GM12878 (cell line): ENCODE measurements around the gene MAPKAP1.

Experiments used
- CHD1 ChIP-seq: IDR thresholded peaks from 2 replicates; pipeline ENCODE4 v1.6.1; 2012; ENCODE audit warnings: low read depth, low read length, improper control_type of control experiment
- E2F4 ChIP-seq: IDR thresholded peaks from 2 replicates; pipeline ENCODE4 v1.6.1; 2012; ENCODE audit warnings: low read depth, low read length, improper control_type of control experiment
- POLR2AphosphoS5 ChIP-seq: IDR thresholded peaks from 2 replicates; pipeline ENCODE4 v1.6.1; 2011; ENCODE audit warnings: mild to moderate bottlenecking, low read length, inconsistent platforms
- YY1 ChIP-seq: IDR thresholded peaks from 2 replicates; pipeline ENCODE4 v1.6.1; 2011; ENCODE audit warnings: low read depth, mild to moderate bottlenecking, low read length
- TF ChIP-seq, protein P1 (sequence below): fragments of 450-650 bp; IDR thresholded peaks from 2 replicates; pipeline ENCODE4 v1.6.1; 2017; ENCODE audit warnings: mild to moderate bottlenecking, moderate library complexity
- TF ChIP-seq, protein P2 (sequence below), 3 experiments: IDR thresholded peaks in 2 of 3; conservative IDR thresholded peaks in 1 of 3; 2 replicates each; pipeline ENCODE4 v1.5.1; 2011; ENCODE audit warnings: low read depth in 3 of 3, low read length in 3 of 3, mild to moderate bottlenecking in 3 of 3, control low read depth in 2 of 3, moderate library complexity in 2 of 3, inconsistent platforms in 1 of 3, mixed read lengths in 1 of 3; ENCODE audit not compliant: control insufficient read depth in 2 of 3, insufficient read depth in 1 of 3; ENCODE audit errors: extremely low read depth in 1 of 3

GRCh38 chr9:125749951-125750626 lies 43.1 kb upstream of the MAPKAP1 start:
- TF ChIP-seq, protein P1, sequence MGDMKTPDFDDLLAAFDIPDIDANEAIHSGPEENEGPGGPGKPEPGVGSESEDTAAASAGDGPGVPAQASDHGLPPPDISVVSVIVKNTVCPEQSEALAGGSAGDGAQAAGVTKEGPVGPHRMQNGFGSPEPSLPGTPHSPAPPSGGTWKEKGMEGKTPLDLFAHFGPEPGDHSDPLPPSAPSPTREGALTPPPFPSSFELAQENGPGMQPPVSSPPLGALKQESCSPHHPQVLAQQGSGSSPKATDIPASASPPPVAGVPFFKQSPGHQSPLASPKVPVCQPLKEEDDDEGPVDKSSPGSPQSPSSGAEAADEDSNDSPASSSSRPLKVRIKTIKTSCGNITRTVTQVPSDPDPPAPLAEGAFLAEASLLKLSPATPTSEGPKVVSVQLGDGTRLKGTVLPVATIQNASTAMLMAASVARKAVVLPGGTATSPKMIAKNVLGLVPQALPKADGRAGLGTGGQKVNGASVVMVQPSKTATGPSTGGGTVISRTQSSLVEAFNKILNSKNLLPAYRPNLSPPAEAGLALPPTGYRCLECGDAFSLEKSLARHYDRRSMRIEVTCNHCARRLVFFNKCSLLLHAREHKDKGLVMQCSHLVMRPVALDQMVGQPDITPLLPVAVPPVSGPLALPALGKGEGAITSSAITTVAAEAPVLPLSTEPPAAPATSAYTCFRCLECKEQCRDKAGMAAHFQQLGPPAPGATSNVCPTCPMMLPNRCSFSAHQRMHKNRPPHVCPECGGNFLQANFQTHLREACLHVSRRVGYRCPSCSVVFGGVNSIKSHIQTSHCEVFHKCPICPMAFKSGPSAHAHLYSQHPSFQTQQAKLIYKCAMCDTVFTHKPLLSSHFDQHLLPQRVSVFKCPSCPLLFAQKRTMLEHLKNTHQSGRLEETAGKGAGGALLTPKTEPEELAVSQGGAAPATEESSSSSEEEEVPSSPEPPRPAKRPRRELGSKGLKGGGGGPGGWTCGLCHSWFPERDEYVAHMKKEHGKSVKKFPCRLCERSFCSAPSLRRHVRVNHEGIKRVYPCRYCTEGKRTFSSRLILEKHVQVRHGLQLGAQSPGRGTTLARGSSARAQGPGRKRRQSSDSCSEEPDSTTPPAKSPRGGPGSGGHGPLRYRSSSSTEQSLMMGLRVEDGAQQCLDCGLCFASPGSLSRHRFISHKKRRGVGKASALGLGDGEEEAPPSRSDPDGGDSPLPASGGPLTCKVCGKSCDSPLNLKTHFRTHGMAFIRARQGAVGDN = no peak
- TF ChIP-seq POLR2AphosphoS5 = no peak
- TF ChIP-seq, protein P2, sequence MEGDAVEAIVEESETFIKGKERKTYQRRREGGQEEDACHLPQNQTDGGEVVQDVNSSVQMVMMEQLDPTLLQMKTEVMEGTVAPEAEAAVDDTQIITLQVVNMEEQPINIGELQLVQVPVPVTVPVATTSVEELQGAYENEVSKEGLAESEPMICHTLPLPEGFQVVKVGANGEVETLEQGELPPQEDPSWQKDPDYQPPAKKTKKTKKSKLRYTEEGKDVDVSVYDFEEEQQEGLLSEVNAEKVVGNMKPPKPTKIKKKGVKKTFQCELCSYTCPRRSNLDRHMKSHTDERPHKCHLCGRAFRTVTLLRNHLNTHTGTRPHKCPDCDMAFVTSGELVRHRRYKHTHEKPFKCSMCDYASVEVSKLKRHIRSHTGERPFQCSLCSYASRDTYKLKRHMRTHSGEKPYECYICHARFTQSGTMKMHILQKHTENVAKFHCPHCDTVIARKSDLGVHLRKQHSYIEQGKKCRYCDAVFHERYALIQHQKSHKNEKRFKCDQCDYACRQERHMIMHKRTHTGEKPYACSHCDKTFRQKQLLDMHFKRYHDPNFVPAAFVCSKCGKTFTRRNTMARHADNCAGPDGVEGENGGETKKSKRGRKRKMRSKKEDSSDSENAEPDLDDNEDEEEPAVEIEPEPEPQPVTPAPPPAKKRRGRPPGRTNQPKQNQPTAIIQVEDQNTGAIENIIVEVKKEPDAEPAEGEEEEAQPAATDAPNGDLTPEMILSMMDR (IDR thresholded peaks at IDR 0.05 in 2 of 3, conservative IDR thresholded peaks at IDR 0.05 in 1 of 3; ENCODE audit: control insufficient read depth in 2 of 3, extremely low read depth in 1 of 3, insufficient read depth in 1 of 3, low read depth in 3 of 3, low read length in 3 of 3) = no peak
- TF ChIP-seq YY1 = no peak
- no peak for TF ChIP-seq E2F4
- no peak for TF ChIP-seq CHD1
